GM19397 (cell line): ENCODE data around the gene KLK5.

Experiments used
- ATAC-seq: cut with Tn5 transposase; IDR thresholded peaks from one replicate; pipeline ENCODE4 v1.9.1; 2021; ENCODE audit warnings: mild to moderate bottlenecking, moderate library complexity; ENCODE audit not compliant: unreplicated experiment

The KLK5 gene

DNA sequence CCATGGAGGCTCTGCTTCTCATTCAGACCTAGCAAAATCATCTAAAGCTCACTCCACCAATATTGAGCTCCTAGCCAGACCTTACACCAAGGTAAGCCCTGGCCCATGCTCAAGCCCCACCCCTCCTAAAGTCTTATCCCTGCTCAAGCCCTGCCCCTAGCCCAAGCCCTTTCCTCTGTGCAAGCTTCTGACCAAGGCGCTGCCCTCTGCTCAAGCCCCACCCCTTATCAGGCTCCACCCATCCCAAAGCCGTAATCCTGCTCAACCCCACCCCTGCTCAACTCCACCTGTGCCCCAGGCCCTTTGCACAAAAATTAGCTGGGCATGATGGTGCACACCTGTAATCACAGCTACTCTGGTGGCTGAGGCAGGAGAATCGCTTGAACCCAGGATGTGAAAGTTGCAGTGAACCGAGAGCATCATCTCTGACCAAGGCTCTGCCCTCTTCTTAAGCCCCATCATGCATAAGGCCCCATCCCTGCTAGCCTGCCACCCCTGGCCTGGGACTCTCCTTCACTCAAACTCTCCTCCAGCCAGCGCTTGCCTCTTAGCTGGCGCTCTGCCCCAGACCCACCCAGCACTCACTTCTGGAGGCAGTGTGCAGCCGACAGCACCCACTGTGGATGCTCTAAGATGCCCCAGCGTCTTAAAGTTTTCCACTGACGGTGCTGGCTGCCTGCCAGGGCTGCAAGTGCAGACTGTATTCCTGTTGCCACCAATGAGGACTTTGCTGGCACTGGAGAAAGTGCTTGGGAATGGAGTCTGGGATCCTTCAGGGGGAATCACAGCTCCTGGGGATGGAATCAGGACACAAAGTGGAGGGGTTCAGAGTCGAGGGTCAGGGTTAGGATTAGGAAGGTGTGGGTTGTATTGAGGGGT, 58.1 kb downstream of the KLK5 start:
- no peak for ATAC-seq
